B cell (primary cell): ENCODE results near the gene KCTD10. TPM values are rescaled to one million over a fixed set of nuclear protein-coding genes. Genes with fewer than 3 reads are reported as not detected.

Source experiments
- ATAC-seq: fragments of 200-7000 bp; cut with Tn5 transposase; one replicate; pipeline ENCODE4 v1.10.0; 2021; ENCODE audit warnings: low read depth, mild to moderate bottlenecking, moderate number of reproducible peaks, moderate library complexity
- CTCF ChIA-PET: fragments of 350-600 bp; sonication (Branson Sonifier 250); formaldehyde crosslinking; loops from one replicate; lab custom pipeline; 2021; ENCODE audit warnings: antibody characterized with exemption, inconsistent platforms; lab: Charles Lee
- POLR2A ChIA-PET: fragments of 350-600 bp; sonication (Branson Sonifier 250); formaldehyde crosslinking; loops from one replicate; lab custom pipeline; 2021; ENCODE audit warnings: antibody characterized with exemption; lab: Charles Lee
- DNase-seq: peaks from one replicate; pipeline ENCODE4 v3.0.0; 2013
- H2AFZ ChIP-seq: 2 replicates; pipeline ENCODE4 v1.6.1; 2012; ENCODE audit warnings: mild to moderate bottlenecking, low read depth, low read length; ENCODE audit not compliant: insufficient read depth, poor library complexity, severe bottlenecking
- H3K27ac ChIP-seq, 2 donors: 1 replicate in 1 of 2; 2 replicates in 1 of 2; pipeline ENCODE4 v1.5.1; 2012 to 2013; ENCODE audit warnings: low read length in 2 of 2, mild to moderate bottlenecking in 2 of 2, moderate library complexity in 1 of 2
- H3K27me3 ChIP-seq, 4 experiments: fragments of 200-600 bp in 1 of 4; sonication (generic) in 1 of 4; replicated peaks in 1 of 4; 1 replicate in 2 of 4; 2 replicates in 2 of 4; pipeline versions ENCODE4 v1.6.1 to v1.7.0; 2013 to 2016; ENCODE audit warnings: low read length in 3 of 4, mild to moderate bottlenecking in 2 of 4, mixed read lengths in 1 of 4, moderate library complexity in 1 of 4; ENCODE audit not compliant: insufficient read depth in 4 of 4, control insufficient read depth in 3 of 4; ENCODE audit errors: control extremely low read depth in 1 of 4
- H3K36me3 ChIP-seq, 2 experiments: replicated peaks in 1 of 2; 1 replicate in 1 of 2; 2 replicates in 1 of 2; pipeline versions ENCODE4 v1.6.1 to v1.7.1; 2013; ENCODE audit warnings: low read length in 1 of 2; ENCODE audit not compliant: insufficient read depth in 2 of 2, control insufficient read depth in 1 of 2; ENCODE audit errors: control extremely low read depth in 1 of 2, extremely low read depth in 1 of 2
- H3K4me1 ChIP-seq, 2 donors: fragments of 200-600 bp in 1 of 2; sonication (generic) in 1 of 2; 1 replicate in 1 of 2; 2 replicates in 1 of 2; pipeline versions ENCODE4 v1.5.1 to v1.6.1; 2013 to 2017; ENCODE audit warnings: low read length in 2 of 2; ENCODE audit not compliant: control insufficient read depth in 2 of 2, insufficient read depth in 2 of 2
- H3K4me2 ChIP-seq: replicated peaks from 2 replicates; pipeline ENCODE3; 2012; ENCODE audit warnings: mild to moderate bottlenecking, low read depth, low read length; ENCODE audit not compliant: poor library complexity, severe bottlenecking
- H3K4me3 ChIP-seq, 5 experiments: fragments of 200-600 bp in 1 of 5; sonication (generic) in 1 of 5; 1 replicate in 3 of 5; 2 replicates in 2 of 5; pipeline versions ENCODE4 v1.5.1 to v1.7.0; 2011 to 2016; ENCODE audit warnings: low read length in 4 of 5, mild to moderate bottlenecking in 4 of 5, low read depth in 2 of 5, control low read depth in 1 of 5, moderate library complexity in 1 of 5; ENCODE audit not compliant: insufficient read depth in 1 of 5; ENCODE audit errors: control extremely low read depth in 1 of 5, extremely low read depth in 1 of 5
- H3K79me2 ChIP-seq: fragments of 200-600 bp; sonication (generic); one replicate; pipeline ENCODE4 v1.6.0; 2016; ENCODE audit warnings: low read length; ENCODE audit not compliant: control insufficient read depth, insufficient read depth
- H3K9ac ChIP-seq: fragments of 200-600 bp; sonication (generic); 2 replicates; pipeline ENCODE4 v1.6.1; 2017; ENCODE audit warnings: mild to moderate bottlenecking, low read length, moderate library complexity
- H3K9me3 ChIP-seq, 3 donors: one replicate each; pipeline versions ENCODE4 v1.6.1 to v1.7.1; 2013; ENCODE audit warnings: low read length in 2 of 3; ENCODE audit not compliant: control insufficient read depth in 2 of 3, insufficient read depth in 1 of 3; ENCODE audit errors: control extremely low read depth in 1 of 3
- H4K20me1 ChIP-seq: 2 replicates; pipeline ENCODE4 v1.6.0; 2012; ENCODE audit warnings: mild to moderate bottlenecking, low read length; ENCODE audit not compliant: insufficient read depth, control insufficient read depth, poor library complexity, severe bottlenecking
- H3K27ac Mint-ChIP-seq: one replicate; pipeline ENCODE4 v1.8.0; 2021; ENCODE audit warnings: mixed read lengths
- H3K27me3 Mint-ChIP-seq: one replicate; pipeline ENCODE4 v1.8.0; 2021; ENCODE audit warnings: mixed read lengths
- H3K4me1 Mint-ChIP-seq: one replicate; pipeline ENCODE4 v1.8.0; 2021; ENCODE audit warnings: mixed read lengths
- H3K4me3 Mint-ChIP-seq: one replicate; pipeline ENCODE4 v1.8.0; 2021; ENCODE audit warnings: mixed read lengths
- H3K9me3 Mint-ChIP-seq: one replicate; pipeline ENCODE4 v1.8.0; 2022; ENCODE audit warnings: mixed read lengths; ENCODE audit not compliant: insufficient read depth
- EZH2 ChIP-seq: IDR thresholded peaks from 2 replicates; pipeline ENCODE4 v1.6.1; 2012; ENCODE audit warnings: borderline replicate concordance, low read depth, mild to moderate bottlenecking, moderate library complexity, low read length; ENCODE audit not compliant: insufficient read depth, poor library complexity, severe bottlenecking
- WGBS: methylation state at CpG from one replicate; pipeline ENCODE4 v1.1.5; 2013; ENCODE audit warnings: missing lambda C conversion rate; ENCODE audit not compliant: insufficient coverage; 5-methylcytosine and 5-hydroxymethylcytosine counted together
- intact Hi-C: fragments of 100-400 bp; cut with micrococcal nuclease; formaldehyde crosslinking; loops from one replicate; pipeline ENCODE4 v1.10.0; 2022
- polyA plus RNA-seq: library from polyadenylated mRNA; depleted of rRNA; stranded (reverse); fragments of >200 nt; gene quantifications from 2 replicates; pipeline ENCODE4 v1.2.3, GENCODE V29; 2012
- total RNA-seq, 2 donors: library from RNA; stranded (reverse); fragments of 120-200 nt in 1 of 2; gene quantifications; 1 replicate in 1 of 2; 2 replicates in 1 of 2; pipeline versions ENCODE4 v1.2.3 to v1.2.4, GENCODE V29; 2013 to 2022
- TF ChIP-seq, protein P1 (sequence below): fragments of 200-600 bp; IDR thresholded peaks from one replicate; pipeline ENCODE4 v1.8.0; 2022; ENCODE audit warnings: antibody characterized with exemption, mild to moderate bottlenecking

KCTD10 gene
- total and polyA plus RNA-seq, 2 donors (not counting 1 experiment from before 2014, with no cell fraction given), result 15.4 to 30.9 TPM

DNA sequence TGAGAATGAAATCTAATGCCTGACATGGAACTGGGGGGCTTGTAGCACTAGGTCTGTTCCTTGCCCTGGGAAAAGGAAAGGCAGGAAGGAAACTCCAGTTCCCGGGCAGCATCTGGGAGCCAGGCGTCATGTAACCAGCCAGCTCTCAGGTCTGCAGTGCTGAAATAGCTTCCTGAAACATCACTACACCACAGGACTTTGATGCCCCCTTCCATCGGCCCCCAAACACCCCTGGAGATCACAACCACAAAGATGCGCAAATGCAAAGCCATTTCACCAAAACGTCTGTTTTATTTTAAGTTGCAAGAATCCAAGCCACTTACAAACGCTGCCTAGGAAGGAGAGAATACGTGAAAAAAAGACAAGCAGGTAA lies 40.9 kb downstream of the KCTD10 start:
- H3K4me3 Mint-ChIP-seq, result no peak overlapping the region
- DNase-seq (no peak), ATAC-seq (no peak)
- H3K27me3 Mint-ChIP-seq, result no peaks in the 10 kb centered on the region
- peaks cover 8% of the 10 kb centered on the region for H3K4me1 Mint-ChIP-seq
- Histone ChIP-seq H3K27me3 (peaks cover 0 to 5% (median 0%) of the 10 kb centered on the region in 4 experiments), H4K20me1 (no peaks in the 10 kb centered on the region), H2AFZ (no peak overlapping the region), H3K4me3 (no peak overlapping the region), H3K4me2 (no peak overlapping the region), H3K27ac (no peak overlapping the region), H3K9ac (no peak overlapping the region), H3K9me3 (no peaks in the 10 kb centered on the region), H3K4me1 (peaks cover 5 to 7% of the 10 kb centered on the region in 2 donors), H3K79me2 (no peaks in the 10 kb centered on the region), H3K36me3 (no peaks in the 10 kb centered on the region)
- CTCF ChIA-PET, result interaction anchor here (2.0 kb wide), 1 partner anchor 10 kb away, joined by 6 read pairs; no protein-coding TSS in a partner anchor
- intact Hi-C loops, result no loop called here
- TF ChIP-seq EZH2, result no peak
- TF ChIP-seq, protein P1, sequence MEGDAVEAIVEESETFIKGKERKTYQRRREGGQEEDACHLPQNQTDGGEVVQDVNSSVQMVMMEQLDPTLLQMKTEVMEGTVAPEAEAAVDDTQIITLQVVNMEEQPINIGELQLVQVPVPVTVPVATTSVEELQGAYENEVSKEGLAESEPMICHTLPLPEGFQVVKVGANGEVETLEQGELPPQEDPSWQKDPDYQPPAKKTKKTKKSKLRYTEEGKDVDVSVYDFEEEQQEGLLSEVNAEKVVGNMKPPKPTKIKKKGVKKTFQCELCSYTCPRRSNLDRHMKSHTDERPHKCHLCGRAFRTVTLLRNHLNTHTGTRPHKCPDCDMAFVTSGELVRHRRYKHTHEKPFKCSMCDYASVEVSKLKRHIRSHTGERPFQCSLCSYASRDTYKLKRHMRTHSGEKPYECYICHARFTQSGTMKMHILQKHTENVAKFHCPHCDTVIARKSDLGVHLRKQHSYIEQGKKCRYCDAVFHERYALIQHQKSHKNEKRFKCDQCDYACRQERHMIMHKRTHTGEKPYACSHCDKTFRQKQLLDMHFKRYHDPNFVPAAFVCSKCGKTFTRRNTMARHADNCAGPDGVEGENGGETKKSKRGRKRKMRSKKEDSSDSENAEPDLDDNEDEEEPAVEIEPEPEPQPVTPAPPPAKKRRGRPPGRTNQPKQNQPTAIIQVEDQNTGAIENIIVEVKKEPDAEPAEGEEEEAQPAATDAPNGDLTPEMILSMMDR, result no peak
- POLR2A ChIA-PET, result no interaction called here
- no peak overlapping the region for H3K27ac Mint-ChIP-seq
- H3K9me3 Mint-ChIP-seq, result no peaks in the 10 kb centered on the region
- 80% methylated on average over 1 of the region's 7 CpGs for WGBS

DNA sequence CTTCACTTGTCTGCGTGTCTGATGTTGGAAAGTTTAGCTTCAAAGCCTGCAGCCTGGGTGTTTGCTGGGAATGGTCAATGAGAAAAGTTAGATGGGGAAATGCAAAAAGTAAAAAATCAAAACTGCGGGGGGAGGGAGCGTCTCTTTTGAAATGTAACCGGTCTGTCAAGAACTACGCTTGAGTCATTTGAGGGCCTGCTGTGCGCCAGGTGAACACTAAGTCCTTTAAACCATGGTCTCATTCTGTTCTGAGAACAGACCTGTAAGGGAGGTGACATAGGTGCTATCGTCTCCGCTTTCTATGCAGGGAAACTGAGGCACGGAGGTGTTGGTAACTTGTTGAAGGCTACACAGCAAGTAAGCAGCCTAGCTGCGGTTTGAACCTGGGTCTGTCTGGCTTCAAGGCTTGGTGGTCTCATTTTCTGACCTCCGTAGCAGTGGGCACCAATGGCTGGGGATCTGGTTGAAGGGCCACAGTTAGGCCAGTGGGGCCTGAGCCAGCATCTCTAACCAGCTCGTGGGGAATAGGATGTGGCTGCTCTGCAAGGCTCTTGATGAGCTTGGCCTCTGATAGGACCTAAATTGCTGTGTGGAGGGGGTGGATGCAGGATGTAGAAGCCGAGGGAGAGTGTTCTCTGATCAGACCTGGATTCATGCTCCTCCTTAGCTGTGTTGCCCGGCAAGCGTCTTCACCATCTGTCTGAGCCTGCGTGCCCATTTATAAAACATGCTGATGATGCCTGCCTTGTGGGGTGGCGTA lies 41.5 kb downstream of the KCTD10 start:
- CTCF ChIA-PET, result interaction anchor here (0.6 to 2.0 kb wide), 3 partner anchors 9 to 41 kb away, joined by 3 to 6 read pairs (median 3); no protein-coding TSS in a partner anchor
- H3K9me3 Mint-ChIP-seq, result no peaks in the 10 kb centered on the region
- Histone ChIP-seq H3K27me3 (peaks cover 0 to 5% (median 0%) of the 10 kb centered on the region in 4 experiments), H4K20me1 (no peaks in the 10 kb centered on the region), H3K4me2 (no peak overlapping the region), H3K4me3 (no peak overlapping the region), H3K4me1 (peaks cover 5 to 7% of the 10 kb centered on the region in 2 donors), H3K36me3 (no peaks in the 10 kb centered on the region), H3K27ac (no peak overlapping the region), H3K79me2 (no peaks in the 10 kb centered on the region), H3K9me3 (no peaks in the 10 kb centered on the region), H2AFZ (no peak overlapping the region), H3K9ac (no peak overlapping the region)
- no peak for TF ChIP-seq EZH2
- TF ChIP-seq, protein P1, result no peak
- H3K27ac Mint-ChIP-seq, result no peak overlapping the region
- intact Hi-C loops, result no loop called here
- H3K4me1 Mint-ChIP-seq, result peaks cover 8% of the 10 kb centered on the region
- no peaks in the 10 kb centered on the region for H3K27me3 Mint-ChIP-seq
- no peak for DNase-seq
- ATAC-seq, result no peak
- WGBS, result 91% methylated on average over 17 of the region's 17 CpGs
- no peak overlapping the region for H3K4me3 Mint-ChIP-seq
- POLR2A ChIA-PET, result no interaction called here
